H1 (cell line): Measurements from ENCODE around the gene CBX2. TPM values are rescaled to one million over a fixed set of nuclear protein-coding genes. Genes with fewer than 3 reads are reported as not detected.

ENCODE experiments used
- CTCF ChIA-PET: fragments of 300-600 bp; sonication (Branson Sonifier 250); formaldehyde crosslinking; loops from one replicate; lab custom pipeline; 2021; ENCODE audit not compliant: partially characterized antibody; lab: Charles Lee
- POLR2A ChIA-PET: fragments of 300-600 bp; sonication (Branson Sonifier 250); formaldehyde crosslinking; loops from one replicate; lab custom pipeline; 2021; ENCODE audit warnings: inconsistent platforms; ENCODE audit not compliant: partially characterized antibody; lab: Charles Lee
- DNase-seq, 2 experiments: peaks; one replicate each; pipeline versions ENCODE4 v3.0.0 to v3.0.0-alpha.2; 2010 to 2022; ENCODE audit warnings: low spot score in 2 of 2, low read depth in 1 of 2, mixed read lengths in 1 of 2
- FAIRE-seq: peaks from 2 replicates; lab custom pipeline; 2011; peaks lifted over from hg19 to GRCh38; lab: Jason Lieb, UNC
- H2AFZ ChIP-seq: 2 replicates; pipeline ENCODE4 v1.8.1; 2012; ENCODE audit warnings: low read length, inconsistent platforms
- H2AK5ac ChIP-seq: 2 replicates; pipeline ENCODE4 v1.6.1; 2013; ENCODE audit warnings: low read depth, low read length
- H2BK120ac ChIP-seq: replicated peaks from 2 replicates; pipeline ENCODE3; 2013; ENCODE audit warnings: low read depth, low read length, inconsistent platforms
- H2BK12ac ChIP-seq: 2 replicates; pipeline ENCODE4 v1.6.1; 2013; ENCODE audit warnings: low read depth, low read length
- H2BK15ac ChIP-seq: 2 replicates; pipeline ENCODE4 v1.6.1; 2013; ENCODE audit warnings: low read length
- H2BK20ac ChIP-seq: 2 replicates; pipeline ENCODE4 v1.6.1; 2013; ENCODE audit warnings: low read length
- H2BK5ac ChIP-seq: 2 replicates; pipeline ENCODE4 v1.6.1; 2013; ENCODE audit warnings: low read depth, low read length
- H3K14ac ChIP-seq: 2 replicates; pipeline ENCODE4 v1.6.1; 2013; ENCODE audit warnings: inconsistent platforms; ENCODE audit not compliant: insufficient read length
- H3K18ac ChIP-seq: 2 replicates; pipeline ENCODE4 v1.6.1; 2013; ENCODE audit warnings: low read length; ENCODE audit errors: extremely low read depth
- H3K23ac ChIP-seq: 2 replicates; pipeline ENCODE4 v1.6.1; 2013; ENCODE audit warnings: inconsistent platforms; ENCODE audit not compliant: insufficient read length
- H3K23me2 ChIP-seq: 2 replicates; pipeline ENCODE4 v1.6.1; 2013; ENCODE audit warnings: low read depth, low read length
- H3K27ac ChIP-seq: 2 replicates; pipeline ENCODE4 v1.6.1; 2011; ENCODE audit warnings: low read depth, low read length, inconsistent platforms
- H3K27me3 ChIP-seq, 4 experiments: replicated peaks in 1 of 4; 1 replicate in 1 of 4; 2 replicates in 3 of 4; pipeline versions ENCODE4 v1.6.1 to v1.8.1; 2011 to 2013; ENCODE audit warnings: low read length in 3 of 4, mild to moderate bottlenecking in 3 of 4, inconsistent platforms in 2 of 4, mixed read lengths in 2 of 4, moderate library complexity in 1 of 4; ENCODE audit not compliant: control insufficient read depth in 3 of 4, insufficient read depth in 3 of 4; ENCODE audit errors: extremely low read depth in 1 of 4
- H3K36me3 ChIP-seq, 4 experiments: 2 replicates each; pipeline versions ENCODE4 v1.6.1 to v1.8.1; 2011 to 2013; ENCODE audit warnings: mild to moderate bottlenecking in 4 of 4, low read length in 3 of 4, moderate library complexity in 2 of 4, control low read depth in 1 of 4, inconsistent platforms in 1 of 4; ENCODE audit not compliant: insufficient read depth in 4 of 4, control insufficient read depth in 2 of 4
- H3K4ac ChIP-seq: replicated peaks from 2 replicates; pipeline ENCODE3; 2013; ENCODE audit warnings: low read length, low read depth, mixed read lengths, inconsistent platforms; ENCODE audit not compliant: insufficient read length
- H3K4me1 ChIP-seq, 4 experiments: replicated peaks in 1 of 4; 1 replicate in 1 of 4; 2 replicates in 3 of 4; pipeline versions ENCODE4 v1.6.1 to v1.8.1; 2011 to 2013; ENCODE audit warnings: low read length in 3 of 4, inconsistent platforms in 2 of 4, mixed read lengths in 1 of 4; ENCODE audit not compliant: insufficient read depth in 4 of 4, control insufficient read depth in 3 of 4
- H3K4me2 ChIP-seq, 2 experiments: 2 replicates each; pipeline versions ENCODE4 v1.6.1 to v1.8.1; 2011 to 2013; ENCODE audit warnings: low read depth in 2 of 2, low read length in 2 of 2, control low read depth in 1 of 2, inconsistent platforms in 1 of 2, mild to moderate bottlenecking in 1 of 2; ENCODE audit not compliant: insufficient read depth in 1 of 2
- H3K4me3 ChIP-seq, 4 experiments: fragments of 200-600, 300-600 bp in 1 of 4; sonication (generic), shearing (Covaris generic), sonication (Bioruptor Twin) in 1 of 4; 2 replicates each; pipeline versions ENCODE4 v1.5.1 to v1.8.1; 2011 to 2016; ENCODE audit warnings: low read length in 4 of 4, low read depth in 3 of 4, control low read depth in 2 of 4, inconsistent platforms in 2 of 4, mild to moderate bottlenecking in 2 of 4, mixed read lengths in 1 of 4, moderate library complexity in 1 of 4; ENCODE audit not compliant: insufficient read depth in 2 of 4; ENCODE audit errors: extremely low read depth in 1 of 4
- H3K56ac ChIP-seq: replicated peaks from 2 replicates; pipeline ENCODE3; 2013; ENCODE audit warnings: low read depth, mild to moderate bottlenecking, mixed read lengths, low read length, inconsistent platforms; ENCODE audit not compliant: insufficient read length
- H3K79me1 ChIP-seq: 2 replicates; pipeline ENCODE4 v1.6.1; 2013; ENCODE audit warnings: low read depth, low read length, control low read depth
- H3K79me2 ChIP-seq, 2 experiments: 2 replicates each; pipeline versions ENCODE4 v1.6.1 to v1.8.1; 2012 to 2013; ENCODE audit warnings: low read length in 2 of 2, mild to moderate bottlenecking in 2 of 2, inconsistent platforms in 1 of 2; ENCODE audit not compliant: insufficient read depth in 2 of 2, control insufficient read depth in 1 of 2
- H3K9ac ChIP-seq, 4 experiments: replicated peaks in 1 of 4; 1 replicate in 1 of 4; 2 replicates in 3 of 4; pipeline versions ENCODE4 v1.6.1 to v1.8.1; 2011 to 2013; ENCODE audit warnings: low read depth in 3 of 4, low read length in 3 of 4, control low read depth in 2 of 4, mild to moderate bottlenecking in 2 of 4, moderate library complexity in 2 of 4, inconsistent platforms in 1 of 4; ENCODE audit errors: extremely low read depth in 1 of 4
- H3K9me3 ChIP-seq, 2 experiments: 2 replicates each; pipeline versions ENCODE4 v1.6.1 to v1.8.1; 2012 to 2013; ENCODE audit warnings: mild to moderate bottlenecking in 2 of 2, moderate library complexity in 2 of 2, control low read depth in 1 of 2, inconsistent platforms in 1 of 2, low read depth in 1 of 2, low read length in 1 of 2, mixed read lengths in 1 of 2; ENCODE audit not compliant: insufficient read depth in 2 of 2
- H4K20me1 ChIP-seq, 2 experiments: replicated peaks in 1 of 2; 2 replicates each; pipeline versions ENCODE3 to v1.8.1; 2011 to 2013; ENCODE audit warnings: inconsistent platforms in 2 of 2, low read length in 2 of 2, mild to moderate bottlenecking in 1 of 2; ENCODE audit not compliant: insufficient read depth in 2 of 2, control insufficient read depth in 1 of 2
- H4K5ac ChIP-seq: 2 replicates; pipeline ENCODE4 v1.6.1; 2013; ENCODE audit warnings: low read length, low read depth, mixed read lengths, inconsistent platforms; ENCODE audit not compliant: insufficient read length
- H4K8ac ChIP-seq: 2 replicates; pipeline ENCODE4 v1.8.0; 2013; ENCODE audit warnings: mild to moderate bottlenecking, moderate library complexity, low read length, inconsistent platforms; ENCODE audit not compliant: insufficient read depth; ENCODE audit errors: extremely low read depth
- H4K91ac ChIP-seq: replicated peaks from 2 replicates; pipeline ENCODE3; 2013; ENCODE audit warnings: low read length, mixed read lengths, inconsistent platforms; ENCODE audit not compliant: insufficient read length
- E2F6 ChIP-seq: IDR thresholded peaks from 2 replicates; pipeline ENCODE4 v1.6.1; 2012; ENCODE audit warnings: inconsistent platforms
- KDM1A ChIP-seq: fragments of 200-600, 300-600 bp; sonication (generic); IDR thresholded peaks from 2 replicates; pipeline ENCODE4 v1.7.1; 2016; ENCODE audit warnings: mild to moderate bottlenecking, low read length, borderline replicate concordance
- NANOG ChIP-seq: IDR thresholded peaks from 2 replicates; pipeline ENCODE4 v1.6.1; 2011; ENCODE audit warnings: low read length, low read depth, mild to moderate bottlenecking, inconsistent platforms; ENCODE audit not compliant: insufficient read depth, poor library complexity, severe bottlenecking
- NRF1 ChIP-seq: IDR thresholded peaks from 2 replicates; pipeline ENCODE4 v1.6.1; 2011; ENCODE audit warnings: mild to moderate bottlenecking, low read depth, low read length, improper control_type of control experiment
- POLR2AphosphoS5 ChIP-seq: IDR thresholded peaks from 2 replicates; pipeline ENCODE4 v1.6.1; 2011; ENCODE audit warnings: low read depth, low read length
- RAD21 ChIP-seq, 2 experiments: IDR thresholded peaks in 1 of 2; conservative IDR thresholded peaks in 1 of 2; 2 replicates each; pipeline ENCODE4 v1.6.1; 2011; ENCODE audit warnings: low read depth in 2 of 2, low read length in 2 of 2, improper control_type of control experiment in 1 of 2, inconsistent platforms in 1 of 2, mild to moderate bottlenecking in 1 of 2, moderate library complexity in 1 of 2
- RFX5 ChIP-seq: IDR thresholded peaks from 2 replicates; pipeline ENCODE4 v1.6.1; 2011; ENCODE audit warnings: low read depth, low read length, improper control_type of control experiment, borderline replicate concordance
- SAP30 ChIP-seq: fragments of 300-600 bp; sonication (generic); IDR thresholded peaks from 2 replicates; pipeline ENCODE4 v1.7.1; 2012; ENCODE audit warnings: low read length, moderate library complexity, mild to moderate bottlenecking, inconsistent platforms; ENCODE audit not compliant: insufficient read depth, insufficient replicate concordance
- SIRT6 ChIP-seq: IDR thresholded peaks from one replicate; pipeline ENCODE4 v1.7.1; 2012; ENCODE audit warnings: low read length, inconsistent platforms
- SIX5 ChIP-seq: IDR thresholded peaks from 2 replicates; pipeline ENCODE4 v1.6.1; 2011; ENCODE audit warnings: mild to moderate bottlenecking, low read depth, low read length
- TAF1 ChIP-seq: IDR thresholded peaks from 2 replicates; pipeline ENCODE4 v1.6.1; 2011; ENCODE audit warnings: mild to moderate bottlenecking, low read depth, low read length
- ZNF274 ChIP-seq: IDR thresholded peaks from 2 replicates; pipeline ENCODE4 v1.7.0; 2012; ENCODE audit warnings: low read length, borderline replicate concordance; ENCODE audit errors: extremely low read depth
- WGBS, 2 experiments: shearing (Covaris generic) in 1 of 2; methylation state at CpG; one replicate each; pipeline versions ENCODE4 v1.1.6 to v1.1.7; 2013 to 2015; ENCODE audit warnings: low lambda C conversion rate in 2 of 2, mixed read lengths in 2 of 2, inconsistent platforms in 1 of 2, low coverage in 1 of 2, missing lambda C conversion rate in 1 of 2; ENCODE audit not compliant: insufficient replicate concordance in 2 of 2, insufficient coverage in 1 of 2, insufficient read length in 1 of 2; ENCODE audit errors: extremely low coverage in 1 of 2, missing lambda C conversion rate in 1 of 2; 5-methylcytosine and 5-hydroxymethylcytosine counted together
- polyA plus RNA-seq, 7 experiments: library from polyadenylated mRNA; depleted of rRNA in 3 of 7; stranded (reverse) in 5 of 7; unstranded in 2 of 7; fragments of >200 nt in 5 of 7; fragments of 200-250 nt in 2 of 7; gene quantifications; 1 replicate in 5 of 7; 2 replicates in 1 of 7; 4 replicates in 1 of 7; pipeline versions ENCODE4 v1.2.1 to v1.2.3, GENCODE V29; 2011 to 2013; ENCODE audit warnings: missing spikeins in 2 of 7, mixed read lengths in 2 of 7
- total RNA-seq: library from RNA; stranded (reverse); fragmentation: NEBNext Ultra II Directional; extraction: Animal tissue kit (Norgen Biotek cat#: 25700); gene quantifications from 2 replicates; pipeline ENCODE4 v1.2.1, GENCODE V29; 2021

Gene CBX2
- total and polyA plus RNA-seq, 2 of the 8 experiments (the other 6 are each of a cell fraction or from before 2014, with no cell fraction given), result 64.3 to 83.9 TPM

DNA sequence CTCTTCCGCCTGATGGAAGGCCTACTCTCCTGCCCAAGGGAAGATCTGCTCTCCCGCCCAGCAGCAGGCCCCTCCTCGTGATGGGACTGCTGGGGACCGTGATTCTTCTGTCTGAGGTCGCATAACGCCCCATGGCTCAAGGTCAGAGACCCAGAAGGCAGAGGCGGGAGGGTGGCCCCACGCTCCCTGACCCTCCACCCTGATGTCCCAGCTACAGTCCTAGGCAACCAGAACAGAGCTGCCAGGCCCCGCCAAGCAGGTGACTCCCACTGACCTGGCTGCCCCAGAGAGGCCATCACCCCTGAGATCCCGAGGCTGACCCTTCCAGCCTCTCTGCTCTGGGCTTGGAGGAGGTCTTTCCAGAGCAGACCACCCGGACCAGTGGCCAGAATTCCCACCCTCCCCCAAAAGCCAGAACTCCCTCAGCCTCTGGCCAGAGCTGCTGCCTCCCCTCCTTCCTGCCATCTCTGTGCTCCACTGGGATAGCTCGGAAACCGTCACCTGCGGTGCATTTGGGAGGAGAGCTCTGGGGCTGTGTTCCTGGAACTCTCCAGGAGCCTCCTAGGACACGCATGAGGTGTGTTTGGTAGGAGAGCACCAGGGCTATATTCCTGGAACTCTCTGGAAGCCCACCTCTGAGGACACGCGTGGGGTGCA lies 39.9 kb upstream of the CBX2 start:
- no peak overlapping the region for H3K9ac ChIP-seq
- H3K4me3 ChIP-seq, result no peak overlapping the region
- no peaks in the 10 kb centered on the region for H3K79me2 ChIP-seq
- peaks cover 0 to 7% (median 1%) of the 10 kb centered on the region in 4 experiments; a peak in 3 of 7 replicates for H3K4me1 ChIP-seq
- FAIRE-seq, result no peak
- DNase-seq, result no peak
- no peak overlapping the region for H3K56ac ChIP-seq
- peaks cover 0 to 21% (median 18%) of the 10 kb centered on the region in 4 experiments; a peak in 6 of 7 replicates for H3K27me3 ChIP-seq
- no peak overlapping the region for H3K18ac ChIP-seq
- no peak overlapping the region for H2BK15ac ChIP-seq
- no peaks in the 10 kb centered on the region for H4K20me1 ChIP-seq
- no peaks in the 10 kb centered on the region for H3K36me3 ChIP-seq
- H2BK120ac ChIP-seq, result no peak overlapping the region
- no peak overlapping the region for H4K8ac ChIP-seq
- ChIA-PET CTCF (interaction anchor here (0.6 to 2.7 kb wide), 7 partner anchors 7 to 180 kb away, joined by 3 to 9 read pairs (median 5); no protein-coding TSS in a partner anchor), POLR2A (interaction anchor here (10.4 kb wide), 1 partner anchor 39 kb away, joined by 77 read pairs; the partner anchor contains the start of gene CBX2)
- H3K79me1 ChIP-seq, result no peaks in the 10 kb centered on the region
- no peak overlapping the region for H2AFZ ChIP-seq
- H3K4me2 ChIP-seq, result no peak overlapping the region
- no peak overlapping the region for H4K5ac ChIP-seq
- no peak overlapping the region for H2AK5ac ChIP-seq
- peaks cover 4% of the 10 kb centered on the region for H3K23me2 ChIP-seq
- H3K27ac ChIP-seq, result no peak overlapping the region
- no peak overlapping the region for H2BK12ac ChIP-seq
- H3K4ac ChIP-seq, result no peak overlapping the region
- H4K91ac ChIP-seq, result no peak overlapping the region
- H2BK5ac ChIP-seq, result no peak overlapping the region
- H3K9me3 ChIP-seq, result no peaks in the 10 kb centered on the region
- H3K14ac ChIP-seq, result no peak overlapping the region
- H2BK20ac ChIP-seq, result no peak overlapping the region
- 84% methylated on average over 17 of the region's 17 CpGs; no CpG with 5 or more reads in 1 of the 2 experiments for WGBS, 2 experiments
- no peak overlapping the region for H3K23ac ChIP-seq
- TF ChIP-seq ZNF274 (no peak), NRF1 (no peak), SAP30 (no peak), SIX5 (no peak), RFX5 (no peak), NANOG (no peak), KDM1A (no peak), SIRT6 (no peak), RAD21 (IDR thresholded peaks at IDR 0.05 in 1 of 2, conservative IDR thresholded peaks at IDR 0.05 in 1 of 2; ENCODE audit: low read depth in 2 of 2, low read length in 2 of 2) (no peak), TAF1 (no peak), POLR2AphosphoS5 (no peak), E2F6 (no peak)
